Esophagus squamous epithelium (tissue), 4 donors: Measurements from ENCODE around the gene RNU7-1.
A peak's percentile ranks its signal among the peaks of the same experiment; 100 is the strongest.

Source experiments
- POLR2A ChIP-seq, 4 donors: fragments of 450-650 bp; IDR thresholded peaks; one replicate each; pipeline ENCODE4 v1.6.1; 2017; ENCODE audit warnings: antibody characterized with exemption in 4 of 4, mild to moderate bottlenecking in 4 of 4, moderate library complexity in 3 of 4
- TF ChIP-seq, protein P1 (sequence below), 6 experiments: fragments of 450-650 bp in 4 of 6; fragments of 200-600 bp in 2 of 6; sonication (generic) in 2 of 6; IDR thresholded peaks; one replicate each; pipeline ENCODE4 v1.5.1; 2016 to 2019; ENCODE audit warnings: antibody characterized with exemption in 6 of 6, mild to moderate bottlenecking in 4 of 6, moderate library complexity in 4 of 6

DNA sequence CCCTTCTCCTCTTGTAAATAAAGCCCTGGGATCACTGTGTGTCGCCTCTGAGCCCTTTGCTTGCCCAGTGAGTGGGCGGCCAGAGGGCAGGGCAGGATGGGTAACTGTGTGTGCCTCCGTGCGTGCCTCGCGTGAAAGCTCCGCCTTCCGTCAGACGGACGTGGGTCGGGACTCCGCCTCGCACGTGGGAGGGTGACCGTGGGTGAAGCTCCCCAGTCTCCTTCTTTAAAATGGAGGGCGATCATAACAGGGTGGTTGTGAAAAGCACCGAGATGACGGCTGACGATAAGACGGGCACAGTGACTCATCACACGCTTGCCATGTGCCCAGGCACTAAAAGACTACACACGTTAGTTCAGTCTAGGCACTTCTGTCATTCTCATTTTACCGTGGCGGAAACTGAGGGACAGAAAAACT lies 17.7 kb downstream of the RNU7-1 start:
- TF ChIP-seq, protein P1, sequence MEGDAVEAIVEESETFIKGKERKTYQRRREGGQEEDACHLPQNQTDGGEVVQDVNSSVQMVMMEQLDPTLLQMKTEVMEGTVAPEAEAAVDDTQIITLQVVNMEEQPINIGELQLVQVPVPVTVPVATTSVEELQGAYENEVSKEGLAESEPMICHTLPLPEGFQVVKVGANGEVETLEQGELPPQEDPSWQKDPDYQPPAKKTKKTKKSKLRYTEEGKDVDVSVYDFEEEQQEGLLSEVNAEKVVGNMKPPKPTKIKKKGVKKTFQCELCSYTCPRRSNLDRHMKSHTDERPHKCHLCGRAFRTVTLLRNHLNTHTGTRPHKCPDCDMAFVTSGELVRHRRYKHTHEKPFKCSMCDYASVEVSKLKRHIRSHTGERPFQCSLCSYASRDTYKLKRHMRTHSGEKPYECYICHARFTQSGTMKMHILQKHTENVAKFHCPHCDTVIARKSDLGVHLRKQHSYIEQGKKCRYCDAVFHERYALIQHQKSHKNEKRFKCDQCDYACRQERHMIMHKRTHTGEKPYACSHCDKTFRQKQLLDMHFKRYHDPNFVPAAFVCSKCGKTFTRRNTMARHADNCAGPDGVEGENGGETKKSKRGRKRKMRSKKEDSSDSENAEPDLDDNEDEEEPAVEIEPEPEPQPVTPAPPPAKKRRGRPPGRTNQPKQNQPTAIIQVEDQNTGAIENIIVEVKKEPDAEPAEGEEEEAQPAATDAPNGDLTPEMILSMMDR (IDR thresholded peaks at IDR 0.05), result no peak
- TF ChIP-seq POLR2A (IDR thresholded peaks at IDR 0.05), result peak in 1 of 4 donors; percentile 16
